Psoas muscle (tissue), 8 donors: ENCODE results near the gene SRRM5. TPM values are rescaled to one million over a fixed set of nuclear protein-coding genes. Genes with fewer than 3 reads are reported as not detected.

ENCODE experiments used
- ATAC-seq, 4 donors: fragments of 200-7000 bp; cut with Tn5 transposase; one replicate each; pipeline ENCODE4 v1.9.1; 2020; ENCODE audit warnings: moderate library complexity in 3 of 4, mild to moderate bottlenecking in 2 of 4
- DNase-seq, 2 donors: peaks; one replicate each; pipeline ENCODE4 v3.0.0-alpha.2; 2020
- H3K27ac ChIP-seq: fragments of 200-600 bp; one replicate; pipeline ENCODE4 v1.8.0; 2022
- H3K27me3 ChIP-seq, 3 donors: fragments of 200-600 bp in 1 of 3; one replicate each; pipeline versions ENCODE4 v1.6.1 to v1.8.0; 2013 to 2022; ENCODE audit warnings: low read length in 2 of 3, mild to moderate bottlenecking in 2 of 3, moderate library complexity in 1 of 3; ENCODE audit not compliant: insufficient read depth in 3 of 3
- H3K36me3 ChIP-seq, 2 donors: fragments of 200-600 bp in 1 of 2; one replicate each; pipeline versions ENCODE4 v1.6.1 to v1.8.0; 2013 to 2022; ENCODE audit warnings: low read depth in 1 of 2, mild to moderate bottlenecking in 1 of 2, moderate library complexity in 1 of 2; ENCODE audit not compliant: insufficient read depth in 1 of 2
- H3K4me1 ChIP-seq: fragments of 200-600 bp; one replicate; pipeline ENCODE4 v1.8.0; 2022
- H3K4me3 ChIP-seq: fragments of 200-600 bp; one replicate; pipeline ENCODE4 v1.8.0; 2022; ENCODE audit warnings: mild to moderate bottlenecking
- H3K9me3 ChIP-seq: fragments of 200-600 bp; one replicate; pipeline ENCODE4 v1.8.0; 2022
- WGBS, 3 donors: extraction: QIAGEN DNeasy Blood & Tissue Kit; methylation state at CpG; one replicate each; pipeline versions ENCODE4 v1.1.6 to v1.1.7; 2013; 5-methylcytosine and 5-hydroxymethylcytosine counted together
- intact Hi-C, 2 donors: fragments of 100-400 bp; cut with DNase I; formaldehyde crosslinking; loops; one replicate each; pipeline versions ENCODE4 v1.11.0 to v1.14.2; 2022
- polyA plus RNA-seq, 3 donors: library from polyadenylated mRNA; stranded (reverse); fragments of 200-250 nt; gene quantifications; one replicate each; pipeline ENCODE4 v1.2.3, GENCODE V29; 2013
- total RNA-seq, 4 donors: library from RNA; stranded (reverse); fragmentation: NEBNext Ultra II Directional in 2 of 4; extraction: Animal tissue kit (Norgen Biotek cat#: 25700) in 2 of 4; gene quantifications; one replicate each; pipeline versions ENCODE4 v1.2.1 to v1.2.4, GENCODE V29; 2021 to 2023
- TF ChIP-seq, protein P1 (sequence below): fragments of 200-600 bp; IDR thresholded peaks from one replicate; pipeline ENCODE4 v1.8.0; 2022; ENCODE audit warnings: antibody characterized with exemption
- donor health status: healthy with polysubstance abuse.
- donor health status: DM: no; HTN: no; CAD: no; lungs with moderate emphysema.
- donor health status: Bipolar disorder and iron deficiency.
- donor health status: healthy.
- donor health status: DM: yes; HTN: yes; CAD: no.
- donor health status: DM: no; HTN: no; CAD: no.
- donor health status: DM: no; HTN: no; CAD: no.
- donor health status: DM: yes; HTN: yes; CAD: no.

Gene SRRM5
- total and polyA plus RNA-seq, 7 donors, result 0.10 to 1.1 (median 0.27) TPM; not detected in 1

- Histone ChIP-seq H3K9me3 (no peaks in the 10 kb centered on the region), H3K27me3 (no peaks in the 10 kb centered on the region), H3K4me3 (no peak overlapping the region), H3K27ac (no peak overlapping the region), H3K36me3 (no peaks in the 10 kb centered on the region), H3K4me1 (peaks cover 3% of the 10 kb centered on the region)
- 56 to 73% (median 62%) methylated on average over 3 of the region's 3 CpGs for WGBS, 3 donors
- intact Hi-C loops, result no loop called here
- DNase-seq, result no peak
- TF ChIP-seq, protein P1, sequence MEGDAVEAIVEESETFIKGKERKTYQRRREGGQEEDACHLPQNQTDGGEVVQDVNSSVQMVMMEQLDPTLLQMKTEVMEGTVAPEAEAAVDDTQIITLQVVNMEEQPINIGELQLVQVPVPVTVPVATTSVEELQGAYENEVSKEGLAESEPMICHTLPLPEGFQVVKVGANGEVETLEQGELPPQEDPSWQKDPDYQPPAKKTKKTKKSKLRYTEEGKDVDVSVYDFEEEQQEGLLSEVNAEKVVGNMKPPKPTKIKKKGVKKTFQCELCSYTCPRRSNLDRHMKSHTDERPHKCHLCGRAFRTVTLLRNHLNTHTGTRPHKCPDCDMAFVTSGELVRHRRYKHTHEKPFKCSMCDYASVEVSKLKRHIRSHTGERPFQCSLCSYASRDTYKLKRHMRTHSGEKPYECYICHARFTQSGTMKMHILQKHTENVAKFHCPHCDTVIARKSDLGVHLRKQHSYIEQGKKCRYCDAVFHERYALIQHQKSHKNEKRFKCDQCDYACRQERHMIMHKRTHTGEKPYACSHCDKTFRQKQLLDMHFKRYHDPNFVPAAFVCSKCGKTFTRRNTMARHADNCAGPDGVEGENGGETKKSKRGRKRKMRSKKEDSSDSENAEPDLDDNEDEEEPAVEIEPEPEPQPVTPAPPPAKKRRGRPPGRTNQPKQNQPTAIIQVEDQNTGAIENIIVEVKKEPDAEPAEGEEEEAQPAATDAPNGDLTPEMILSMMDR, result no peak
- ATAC-seq, result no peak
Observed at GRCh38 chr19:43628646-43629326, 16.9 kb downstream of the SRRM5 start.

DNA sequence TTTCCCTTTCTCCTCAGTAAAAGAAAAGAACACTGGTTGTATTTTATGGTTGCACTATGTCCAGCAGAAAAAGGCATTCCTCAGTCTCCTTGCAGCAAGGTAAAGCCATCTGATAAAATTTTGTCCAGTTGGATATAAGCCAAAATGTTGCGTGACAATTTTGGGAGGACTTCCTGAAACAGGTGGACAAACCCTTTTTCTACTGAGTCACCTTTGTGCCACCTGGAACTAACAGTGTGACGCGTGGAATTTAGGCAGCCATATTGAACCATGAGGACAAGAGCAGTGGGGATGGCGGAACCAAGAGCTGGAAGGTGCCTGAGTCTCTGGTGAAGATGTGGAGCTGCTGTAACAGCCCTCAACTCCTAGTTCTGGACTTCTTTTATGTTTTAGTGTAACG, 19.6 kb downstream of the SRRM5 start:
- no peaks in the 10 kb centered on the region for H3K9me3 ChIP-seq
- H3K36me3 ChIP-seq, result no peaks in the 10 kb centered on the region
- H3K4me3 ChIP-seq, result no peak overlapping the region
- H3K27me3 ChIP-seq, result no peaks in the 10 kb centered on the region
- 81 to 95% (median 85%) methylated on average over 5 of the region's 5 CpGs for WGBS, 3 donors
- intact Hi-C loops, result no loop called here
- no peak overlapping the region for H3K27ac ChIP-seq
- TF ChIP-seq, protein P1, result no peak
- ATAC-seq, result no peak
- no peaks in the 10 kb centered on the region for H3K4me1 ChIP-seq
- no peak for DNase-seq

GRCh38 chr19:43633520-43633919, 21.6 kb downstream of the SRRM5 start:
- 87 to 91% (median 89%) methylated on average over 4 of the region's 4 CpGs for WGBS, 3 donors
- H3K9me3 ChIP-seq, result no peaks in the 10 kb centered on the region
- no peak overlapping the region for H3K4me3 ChIP-seq
- DNase-seq (no peak), ATAC-seq (no peak)
- H3K27me3 ChIP-seq, result no peaks in the 10 kb centered on the region
- TF ChIP-seq, protein P1, result no peak
- H3K4me1 ChIP-seq, result no peaks in the 10 kb centered on the region
- H3K36me3 ChIP-seq, result no peaks in the 10 kb centered on the region
- intact Hi-C loops, result no loop called here
- no peak overlapping the region for H3K27ac ChIP-seq

GRCh38 chr19:43634068-43634467, 22.2 kb downstream of the SRRM5 start:
- no peak for DNase-seq
- intact Hi-C loops, result no loop called here
- WGBS, 3 donors, result 80 to 84% (median 81%) methylated on average over 5 of the region's 5 CpGs
- Histone ChIP-seq H3K4me3 (no peak overlapping the region), H3K27ac (no peak overlapping the region), H3K36me3 (no peaks in the 10 kb centered on the region), H3K4me1 (no peaks in the 10 kb centered on the region), H3K27me3 (peaks cover 0 to under 1% (median 0%) of the 10 kb centered on the region in 3 donors), H3K9me3 (no peaks in the 10 kb centered on the region)
- TF ChIP-seq, protein P1, result no peak
- ATAC-seq, result no peak

DNA sequence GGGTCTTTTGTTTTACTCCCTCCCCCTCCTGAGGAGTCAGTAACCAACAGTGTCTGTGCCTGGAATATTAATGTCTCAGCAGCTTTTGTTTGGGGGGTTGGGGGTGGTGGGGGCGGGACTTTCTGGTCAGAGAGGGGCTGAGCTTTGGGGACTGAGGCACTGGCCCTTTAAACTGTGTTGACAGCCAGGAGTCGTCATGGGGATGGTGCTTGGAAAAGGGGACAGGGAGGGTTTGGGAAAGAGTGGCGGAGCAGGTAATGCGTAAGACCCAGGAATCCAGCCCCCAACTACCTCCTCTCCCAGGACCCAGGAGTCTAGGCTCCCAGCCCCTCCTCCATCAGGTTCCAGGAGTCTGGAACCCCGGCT, 22.6 kb downstream of the SRRM5 start:
- no peaks in the 10 kb centered on the region for H3K4me1 ChIP-seq
- TF ChIP-seq, protein P1, result no peak
- ATAC-seq (no peak), DNase-seq (no peak)
- H3K4me3 ChIP-seq, result no peak overlapping the region
- intact Hi-C loops, result no loop called here
- no peak overlapping the region for H3K27ac ChIP-seq
- WGBS, 3 donors, result 43 to 52% (median 50%) methylated on average over 5 of the region's 5 CpGs
- H3K9me3 ChIP-seq, result no peaks in the 10 kb centered on the region
- peaks cover 0 to 3% (median 0%) of the 10 kb centered on the region in 3 donors for H3K27me3 ChIP-seq
- H3K36me3 ChIP-seq, result no peaks in the 10 kb centered on the region
